ENCODE data around the gene FOXN1. TPM values are rescaled to one million over a fixed set of nuclear protein-coding genes. Genes with fewer than 3 reads are reported as not detected.

Gene FOXN1
- polyA plus RNA-seq, 2 of the 4 experiments (the other 2 are of a cell fraction), result not detected

- TF ChIP-seq CTCF (IDR thresholded peaks at IDR 0.05), result no peak
- TF ChIP-seq FOXS1 (CRISPR knock-in tag; IDR thresholded peaks at IDR 0.05), result no peak
Observed at GRCh38 chr17:28472871-28473497, 33.2 kb upstream of the FOXN1 start (continued).

- peak; percentile 32 to 42; a peak in 4 of 6 replicates for ATAC-seq
- TF ChIP-seq FOSL2 (IDR thresholded peaks at IDR 0.05) (no peak), FOSL2 (CRISPR knock-in tag; IDR thresholded peaks at IDR 0.05) (no peak), TP53 (CRISPR knock-in tag; IDR thresholded peaks at IDR 0.05) (no peak), ZNF302 (CRISPR knock-in tag; IDR thresholded peaks at IDR 0.05) (no peak), BCL3 (IDR thresholded peaks at IDR 0.05) (no peak), PBX3 (IDR thresholded peaks at IDR 0.05) (no peak), MAX (IDR thresholded peaks at IDR 0.05) (no peak), EP300 (IDR thresholded peaks at IDR 0.05) (no peak), RFX5 (IDR thresholded peaks at IDR 0.05) (no peak), KDM5A (IDR thresholded peaks at IDR 0.05) (no peak), CEBPB (IDR thresholded peaks at IDR 0.05) (no peak), SMC3 (IDR thresholded peaks at IDR 0.05) (no peak), ELK1 (IDR thresholded peaks at IDR 0.05; ENCODE audit: low read depth, low read length) (no peak), RNF2 (IDR thresholded peaks at IDR 0.05; ENCODE audit: borderline replicate concordance, low read depth) (no peak)
- ChIA-PET CTCF (interaction anchor here (0.5 to 1.4 kb wide), 4 partner anchors 20 to 300 kb away, joined by 3 to 4 read pairs (median 3); no protein-coding TSS in a partner anchor), POLR2A (no interaction called here)
- FAIRE-seq, result no peak
- Histone ChIP-seq H3K27ac (peak within 1 kb of the TSS in 1 of 2 experiments; percentile 59; a peak in 1 of 6 replicates), H3K9me3 (no peaks in the 10 kb centered on the region), H3K4me2 (no peak within 1 kb of the TSS), H3K4me1 (peaks cover 22% of the 10 kb centered on the region), H3K4me3 (no peak within 1 kb of the TSS)
- no peak for DNase-seq (ENCODE audit: low read depth in 1 of 2, low spot score in 1 of 2)
- 73% methylated on average over 5 of the region's 5 CpGs for WGBS (ENCODE audit: missing lambda C conversion rate)
Observed at GRCh38 chr17:28473542-28473941, 32.6 kb upstream of the FOXN1 start, which contains the start of gene SLC13A2. Gene SLC13A2, plus strand, starts transcription at chr17:28473644. Its CDS starts 69 bp downstream, at chr17:28473713.

GRCh38 chr17:28474111-28474531, 32.0 kb upstream of the FOXN1 start:
- ATAC-seq (no peak), FAIRE-seq (no peak), DNase-seq (ENCODE audit: low read depth in 1 of 2, low spot score in 1 of 2) (no peak)
- Histone ChIP-seq H3K4me2 (no peak overlapping the region), H3K27ac (no peak overlapping the region), H3K9me3 (no peaks in the 10 kb centered on the region), H3K4me1 (peaks cover 22% of the 10 kb centered on the region), H3K4me3 (no peak overlapping the region)
- POLR2A ChIA-PET, result no interaction called here
- 81% methylated on average over 7 of the region's 7 CpGs for WGBS (ENCODE audit: missing lambda C conversion rate)
- CTCF ChIA-PET, result interaction anchor here (0.5 to 1.4 kb wide), 4 partner anchors 8 to 300 kb away, joined by 3 to 5 read pairs (median 4); no protein-coding TSS in a partner anchor
- no peak for TF ChIP-seq MAZ (IDR thresholded peaks at IDR 0.05; ENCODE audit: borderline replicate concordance, low read depth, low read length)
- TF ChIP-seq TFCP2L1 (CRISPR knock-in tag; IDR thresholded peaks at IDR 0.05), result no peak
- no peak for TF ChIP-seq RARB (CRISPR knock-in tag; IDR thresholded peaks at IDR 0.05)
- no peak for TF ChIP-seq CHD2 (IDR thresholded peaks at IDR 0.05; ENCODE audit: low read length, partially characterized antibody)
- TF ChIP-seq RAD21 (conservative IDR thresholded peaks at IDR 0.05 in 1 of 2, IDR thresholded peaks at IDR 0.05 in 1 of 2), result no peak
- no peak for TF ChIP-seq HOXB13 (CRISPR knock-in tag; IDR thresholded peaks at IDR 0.05; ENCODE audit: low read depth)
- TF ChIP-seq EP300 (IDR thresholded peaks at IDR 0.05), result no peak
- TF ChIP-seq SMC3 (IDR thresholded peaks at IDR 0.05), result no peak
- no peak for TF ChIP-seq NR3C1 (IDR thresholded peaks at IDR 0.05)
- TF ChIP-seq CTCF (IDR thresholded peaks at IDR 0.05), result no peak

Measured in A549 (cell line).